NCI-H748 (cell line): ENCODE results near the gene STXBP6.

Source experiments
- DNase-seq: peaks from one replicate; lab custom pipeline; 2025; ENCODE audit not compliant: unreplicated experiment; lab: John Stamatoyannopoulos, UW

STXBP6 gene

GRCh38 chr14:24892497-24893051 lies 157.4 kb downstream of the STXBP6 start:
- no peak for DNase-seq

DNA sequence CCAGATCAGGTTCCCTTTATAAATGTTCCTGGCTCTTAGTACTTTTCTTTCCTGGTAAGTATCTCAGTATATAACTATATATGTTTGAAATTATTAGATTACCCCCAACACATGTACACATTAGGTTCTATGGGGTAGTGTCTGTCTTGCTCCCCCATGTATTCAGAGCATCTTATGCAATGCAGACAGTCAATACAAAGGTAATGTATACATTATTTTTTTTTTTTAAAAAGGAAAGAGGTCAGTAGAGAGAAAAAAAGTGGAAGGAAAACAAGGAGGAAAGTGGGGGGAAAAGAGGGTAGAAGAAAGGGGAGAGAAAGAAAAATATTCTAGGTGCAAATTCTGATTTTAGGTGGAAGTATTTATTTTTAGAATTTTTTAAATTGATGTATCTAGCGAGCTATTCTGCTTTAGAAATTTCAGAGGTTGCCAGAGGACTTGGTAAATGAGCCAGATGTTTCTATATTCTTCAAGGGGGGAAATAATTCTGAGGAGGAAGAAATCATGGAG lies 157.9 kb downstream of the STXBP6 start:
- DNase-seq: no peak

DNA sequence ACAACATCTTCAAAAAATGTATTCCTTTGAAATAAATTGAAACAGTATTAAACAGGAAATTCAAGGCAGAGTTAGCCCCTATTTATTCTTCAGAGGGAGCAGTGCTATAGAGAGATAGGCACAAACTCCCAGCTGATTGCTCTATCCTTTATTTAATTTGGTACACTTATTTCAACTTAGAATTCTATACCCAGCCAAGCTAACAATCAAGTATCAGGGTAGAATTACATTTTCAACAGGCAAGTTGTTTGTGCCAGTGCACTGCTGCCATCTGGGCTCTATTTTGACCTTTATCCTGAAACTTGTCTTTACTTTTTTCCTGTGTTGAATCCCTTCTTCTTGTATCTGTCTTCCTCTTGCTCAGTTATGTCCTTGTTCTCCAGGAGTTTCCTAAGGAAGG lies 159.2 kb downstream of the STXBP6 start:
- DNase-seq: no peak

DNA sequence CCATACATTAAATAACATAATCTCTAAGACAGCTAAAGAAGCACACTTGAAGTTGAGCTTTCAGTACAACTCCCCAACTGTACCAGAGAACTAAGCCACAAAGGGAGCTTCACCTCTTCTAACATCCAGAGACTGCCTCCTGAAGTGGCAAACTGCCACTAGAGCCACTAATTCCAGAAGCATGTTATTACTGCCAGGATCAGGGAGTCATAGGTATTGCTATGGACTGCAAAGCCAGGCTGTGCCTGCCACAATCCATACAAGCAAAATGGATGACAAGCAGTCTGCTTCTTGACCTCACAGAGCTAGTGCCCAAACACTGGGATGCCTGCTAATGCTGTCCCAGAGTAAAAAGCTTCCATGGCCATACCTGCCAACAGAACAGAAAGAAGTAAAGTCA lies 160.1 kb downstream of the STXBP6 start:
- DNase-seq: no peak

DNA sequence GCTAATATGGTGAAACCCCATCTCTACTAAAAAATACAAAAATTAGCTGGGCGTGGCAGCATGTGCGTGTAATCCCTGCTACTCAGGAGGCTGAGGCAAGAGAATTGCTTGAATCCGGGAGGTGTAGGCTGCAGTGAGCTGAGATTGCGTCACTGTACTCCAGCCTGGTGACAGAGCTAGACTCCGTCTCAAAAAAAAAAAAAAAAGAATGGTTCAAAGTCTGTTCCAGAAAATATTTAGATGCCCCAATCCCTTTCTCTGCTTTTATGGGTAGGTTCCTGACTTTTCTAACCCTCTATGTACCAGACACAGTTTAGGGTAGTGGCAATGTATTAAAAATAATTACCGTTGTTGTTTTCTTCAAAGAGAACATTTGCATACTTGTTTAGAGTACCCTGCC lies 161.4 kb downstream of the STXBP6 start:
- DNase-seq: no peak

- no peak for DNase-seq
Observed at GRCh38 chr14:24887623-24888304, 162.2 kb downstream of the STXBP6 start.

- DNase-seq: no peak
Observed at GRCh38 chr14:24885410-24885913, 164.5 kb downstream of the STXBP6 start.

DNA sequence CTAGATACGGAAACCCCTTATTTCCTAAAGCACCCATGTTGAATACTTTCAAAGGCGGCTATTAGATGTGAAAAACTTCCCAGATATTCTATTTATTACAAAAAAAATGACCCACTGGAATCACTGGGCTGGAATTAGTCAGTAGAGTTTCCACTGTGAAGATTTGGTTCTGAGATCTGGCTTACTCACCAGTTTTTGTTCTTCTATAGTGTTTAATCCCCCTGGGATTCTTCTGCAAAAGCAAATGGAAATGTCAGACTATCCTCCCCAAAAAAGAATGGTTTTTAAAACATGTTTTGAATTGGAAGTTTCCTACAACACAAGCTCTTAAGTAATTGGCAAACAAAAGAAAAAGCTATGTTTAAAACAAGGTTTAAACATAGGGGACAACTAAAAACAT lies 166.4 kb downstream of the STXBP6 start:
- no peak for DNase-seq

GRCh38 chr14:24881116-24881893 lies 168.6 kb downstream of the STXBP6 start:
- no peak for DNase-seq

DNA sequence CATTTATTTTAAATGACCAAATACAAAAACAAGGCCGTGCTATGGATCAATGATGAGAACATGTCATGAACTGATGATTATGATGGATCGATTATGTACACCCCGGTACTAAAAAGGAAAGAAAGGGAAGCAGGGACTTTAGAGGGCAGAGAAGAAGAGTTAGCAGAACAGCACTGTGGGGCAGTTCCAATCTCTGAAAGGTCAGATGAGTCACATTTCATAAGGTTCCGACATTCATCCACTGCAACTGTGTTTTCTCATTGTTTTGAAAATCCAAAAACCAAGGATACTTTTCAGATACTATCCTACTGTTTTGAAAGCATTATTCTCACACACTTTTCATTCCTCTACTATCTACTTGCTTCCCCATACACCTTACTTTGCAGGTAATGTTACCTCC lies 169.3 kb downstream of the STXBP6 start:
- DNase-seq: no peak

DNA sequence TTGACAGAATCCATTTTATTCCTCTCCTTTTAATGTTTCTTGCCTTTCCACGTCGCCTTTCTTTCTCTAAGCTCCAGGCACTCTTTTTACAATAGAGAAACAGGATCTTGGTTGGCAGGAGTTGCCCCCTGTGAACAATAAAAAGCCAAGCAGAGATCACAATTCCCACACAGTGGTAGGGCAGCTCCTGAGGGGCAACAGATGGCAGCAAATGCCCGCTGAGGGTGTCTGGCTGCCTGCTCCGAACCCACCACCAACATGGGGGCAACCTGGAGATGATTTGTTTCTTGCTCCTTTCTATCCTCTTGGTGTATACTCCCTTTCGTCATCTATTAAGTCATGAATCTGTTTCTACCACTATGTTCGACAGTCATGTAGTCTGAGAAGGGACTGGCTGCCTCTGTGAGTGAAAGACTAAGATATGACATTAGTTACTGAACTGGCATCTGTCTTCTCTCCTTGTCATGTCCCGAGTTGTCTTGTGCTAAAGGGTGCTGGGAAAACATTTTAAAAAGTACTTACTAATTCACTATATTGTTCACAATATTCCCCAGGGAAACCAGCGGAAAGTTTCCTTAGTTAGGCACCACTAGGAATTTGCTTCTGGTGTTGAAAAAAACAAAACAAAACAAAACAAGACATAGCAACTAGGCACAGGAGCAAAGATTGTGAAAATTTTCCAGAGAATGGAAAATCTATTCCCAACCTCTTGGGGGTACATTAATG lies 170.1 kb downstream of the STXBP6 start:
- DNase-seq: no peak

- no peak for DNase-seq
Observed at GRCh38 chr14:24876996-24877395, 173.0 kb downstream of the STXBP6 start.

- DNase-seq: peak; percentile 15
Observed at GRCh38 chr14:24875991-24876878, 173.7 kb downstream of the STXBP6 start.

DNA sequence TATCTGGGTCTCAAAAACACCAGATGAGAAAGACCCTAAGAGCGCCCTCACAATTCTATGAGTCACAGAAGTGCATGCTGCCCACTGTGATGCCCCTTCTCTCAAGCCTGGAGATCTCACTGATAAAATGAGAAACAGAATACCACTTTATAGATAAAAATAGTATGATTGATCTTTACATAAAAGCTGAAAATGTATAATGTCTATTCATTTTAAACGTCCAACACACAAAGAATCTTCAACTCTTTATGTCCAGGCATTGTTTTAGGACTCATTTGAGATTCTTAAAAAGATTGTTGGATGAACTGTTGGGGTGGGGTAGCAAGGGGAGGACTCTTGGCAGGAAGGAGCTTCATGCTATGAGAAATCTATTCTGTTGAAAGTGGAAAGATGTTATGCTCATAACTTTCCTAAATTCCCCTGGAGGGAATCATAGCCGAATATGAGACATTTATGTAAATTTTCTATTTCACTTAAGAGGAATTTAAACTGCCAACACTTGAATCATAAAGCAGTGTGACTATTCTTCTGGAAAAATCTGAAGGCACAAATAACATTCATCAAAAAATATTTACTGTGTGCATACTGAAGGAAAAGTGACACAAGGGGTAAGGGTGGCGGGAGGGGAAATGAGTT lies 174.6 kb downstream of the STXBP6 start:
- no peak for DNase-seq

DNA sequence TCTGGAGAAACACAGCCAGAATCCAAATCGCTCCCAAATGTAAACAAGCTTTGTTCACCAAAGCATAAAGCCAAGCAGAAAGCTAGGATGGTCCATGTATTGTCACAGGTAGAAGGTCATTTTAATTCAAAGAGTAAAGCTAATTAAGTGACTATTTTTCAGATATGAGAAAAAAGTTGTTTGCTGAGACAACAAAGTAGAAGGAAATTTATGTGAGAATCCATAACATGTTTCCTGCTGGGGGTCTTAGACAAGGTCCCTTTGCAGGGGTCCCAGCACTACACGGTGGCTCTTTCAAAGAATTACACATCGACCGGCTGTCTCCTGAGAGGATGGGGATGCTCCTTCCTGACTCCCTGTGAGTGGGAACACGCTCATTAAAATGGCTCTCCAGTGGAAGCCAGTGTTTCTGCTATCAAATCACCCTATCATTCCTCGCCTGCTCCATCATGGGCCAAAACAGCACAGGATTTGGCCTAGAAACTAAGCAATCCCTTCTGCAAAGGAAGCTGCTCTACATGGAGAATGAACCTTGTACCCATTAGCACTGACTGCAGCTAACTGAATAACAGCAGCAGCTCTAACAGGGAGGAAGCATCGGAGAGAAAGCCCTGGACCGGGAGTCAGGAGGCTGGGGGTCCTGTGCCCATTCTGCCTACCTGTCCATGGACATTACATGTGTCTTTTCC lies 175.3 kb downstream of the STXBP6 start:
- no peak for DNase-seq

- DNase-seq: no peak
Observed at GRCh38 chr14:24873551-24873950, 176.4 kb downstream of the STXBP6 start.

DNA sequence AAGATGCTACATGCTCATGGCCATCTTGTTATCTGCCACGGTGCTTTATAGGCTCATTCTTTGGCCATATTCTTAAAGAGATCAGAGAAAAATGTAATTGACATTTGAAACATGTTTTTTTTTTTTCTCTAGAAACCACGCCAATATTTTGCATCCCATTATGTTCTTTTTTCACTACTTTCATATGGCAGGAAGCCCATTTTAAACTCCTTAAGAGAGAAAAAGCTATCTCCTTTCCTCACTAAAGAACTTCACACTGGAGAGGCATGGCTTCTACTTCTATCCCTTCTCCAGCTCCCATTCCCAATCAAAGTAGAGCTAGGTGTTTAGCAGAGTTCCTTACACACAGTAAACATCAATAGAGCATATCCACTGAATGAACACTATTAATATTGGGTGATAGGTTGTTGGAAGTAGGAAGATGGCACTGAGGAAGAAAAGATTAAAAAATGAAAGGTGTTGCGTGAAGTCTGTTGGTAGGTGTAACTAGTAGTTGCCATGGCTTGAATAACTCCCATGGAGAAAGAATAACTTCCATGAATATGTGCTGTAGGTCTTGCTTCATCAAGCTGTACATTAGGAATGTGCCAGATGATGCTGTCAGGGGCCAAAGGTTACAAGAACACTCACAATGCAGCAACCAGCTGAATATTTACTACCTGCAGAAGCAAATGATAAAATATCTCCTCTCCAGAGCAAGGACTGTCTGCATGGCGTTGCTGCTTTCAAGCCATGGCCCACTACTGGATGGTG lies 178.8 kb downstream of the STXBP6 start:
- DNase-seq: no peak

DNA sequence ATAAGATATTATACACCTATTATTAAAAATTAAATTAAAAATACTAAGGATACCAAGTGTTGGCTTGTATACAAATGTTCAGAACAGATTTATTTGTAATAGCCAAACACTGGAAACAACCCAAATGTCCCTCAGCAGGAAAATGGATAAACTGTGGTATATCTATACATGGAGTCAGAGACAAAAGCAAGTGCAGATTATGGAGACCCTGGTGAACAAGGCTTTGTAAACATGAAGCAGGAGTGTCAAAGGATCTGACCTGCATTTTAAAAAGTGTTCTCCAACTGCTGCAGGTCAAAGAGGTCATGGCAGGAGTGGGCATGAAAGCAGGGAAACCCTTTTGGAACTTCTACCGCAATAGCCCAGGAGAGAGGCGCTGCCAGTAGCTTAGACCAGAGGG lies 181.6 kb downstream of the STXBP6 start:
- no peak for DNase-seq
